ENCODE data around the gene LAIR2. TPM values are rescaled to one million over a fixed set of nuclear protein-coding genes. Genes with fewer than 3 reads are reported as not detected.

Gene LAIR2
- total and polyA plus RNA-seq, 2 of the 13 experiments (the other 11 are each of a cell fraction or from before 2014, with no cell fraction given): 1.3 to 1.9 TPM

GRCh38 chr19:54462655-54463530 is 39.7 kb upstream of the LAIR2 start (continued):
- TF ChIP-seq ZNF280D (CRISPR knock-in tag; IDR thresholded peaks at IDR 0.05): 0 out of 2 replicates have a peak, but pooled peaks have one; percentile 3
- TF ChIP-seq NKX3-1 (CRISPR knock-in tag; IDR thresholded peaks at IDR 0.05): peak; percentile 89
- TF ChIP-seq ZNF639 (CRISPR knock-in tag; conservative IDR thresholded peaks at IDR 0.05): no peak
- TF ChIP-seq ZFP62 (CRISPR knock-in tag; IDR thresholded peaks at IDR 0.05): no peak
- no peak for TF ChIP-seq JARID2 (CRISPR knock-in tag; IDR thresholded peaks at IDR 0.05; ENCODE audit: insufficient replicate concordance)
- TF ChIP-seq IKZF1 (IDR thresholded peaks at IDR 0.05): no peak
- TF ChIP-seq CC2D1A (CRISPR knock-in tag; IDR thresholded peaks at IDR 0.05): peak; percentile 85; the same call in 1 of the 2 replicates
- TF ChIP-seq ZBTB21 (CRISPR knock-in tag; IDR thresholded peaks at IDR 0.05): no peak
- no peak for TF ChIP-seq ARID3A (IDR thresholded peaks at IDR 0.05; ENCODE audit: low read depth, low read length)
- TF ChIP-seq MED13 (CRISPR knock-in tag; IDR thresholded peaks at IDR 0.05): 0 out of 2 replicates have a peak, but pooled peaks have one; percentile 52
- TF ChIP-seq ZNF557 (CRISPR knock-in tag; IDR thresholded peaks at IDR 0.05): no peak
- no peak; the same call in none of the 2 replicates for TF ChIP-seq ETV5 (CRISPR knock-in tag; IDR thresholded peaks at IDR 0.05; ENCODE audit: borderline replicate concordance)
- no peak for TF ChIP-seq SMARCE1 (IDR thresholded peaks at IDR 0.05; ENCODE audit: borderline replicate concordance)
- no peak for TF ChIP-seq MZF1 (CRISPR knock-in tag; IDR thresholded peaks at IDR 0.05; ENCODE audit: borderline replicate concordance)
- TF ChIP-seq AKAP8 (CRISPR knock-in tag; IDR thresholded peaks at IDR 0.05): peak; percentile 98
- peak; percentile 61; the same call in 1 of the 2 replicates for TF ChIP-seq NFKB2 (CRISPR knock-in tag; IDR thresholded peaks at IDR 0.05; ENCODE audit: borderline replicate concordance)
- TF ChIP-seq FOXA3 (CRISPR knock-in tag; IDR thresholded peaks at IDR 0.05): peak; percentile 27; the same call in 1 of the 2 replicates
- no peak; the same call in 1 of the 2 replicates for TF ChIP-seq NRL (CRISPR knock-in tag; IDR thresholded peaks at IDR 0.05; ENCODE audit: borderline replicate concordance)
- TF ChIP-seq ZNF256 (CRISPR knock-in tag; conservative IDR thresholded peaks at IDR 0.05): no peak
- TF ChIP-seq CBX2 (IDR thresholded peaks at IDR 0.05; ENCODE audit: low read depth, low read length): no peak
- 0 out of 2 replicates have a peak, but pooled peaks have one; percentile 68 for TF ChIP-seq CBX2 (CRISPR knock-in tag; IDR thresholded peaks at IDR 0.05; ENCODE audit: low read depth)
- no peak for TF ChIP-seq ZNF891 (CRISPR knock-in tag; IDR thresholded peaks at IDR 0.05)
